ENCODE measurements around the gene STX1B.
"Not testable (repeated sequence)": the region's sequence is repeated elsewhere in the genome, so short reads cannot be mapped to it uniquely, and the experiment has no call there.

STX1B gene

GRCh38 chr16:30948667-30949649 is 61.5 kb downstream of the STX1B start, which contains the start of gene ORAI3:
Gene ORAI3, plus strand, starts transcription at chr16:30949068. Its CDS starts 222 bp downstream, at chr16:30949290.
- peak; percentile 52 for DNase-seq

DNA sequence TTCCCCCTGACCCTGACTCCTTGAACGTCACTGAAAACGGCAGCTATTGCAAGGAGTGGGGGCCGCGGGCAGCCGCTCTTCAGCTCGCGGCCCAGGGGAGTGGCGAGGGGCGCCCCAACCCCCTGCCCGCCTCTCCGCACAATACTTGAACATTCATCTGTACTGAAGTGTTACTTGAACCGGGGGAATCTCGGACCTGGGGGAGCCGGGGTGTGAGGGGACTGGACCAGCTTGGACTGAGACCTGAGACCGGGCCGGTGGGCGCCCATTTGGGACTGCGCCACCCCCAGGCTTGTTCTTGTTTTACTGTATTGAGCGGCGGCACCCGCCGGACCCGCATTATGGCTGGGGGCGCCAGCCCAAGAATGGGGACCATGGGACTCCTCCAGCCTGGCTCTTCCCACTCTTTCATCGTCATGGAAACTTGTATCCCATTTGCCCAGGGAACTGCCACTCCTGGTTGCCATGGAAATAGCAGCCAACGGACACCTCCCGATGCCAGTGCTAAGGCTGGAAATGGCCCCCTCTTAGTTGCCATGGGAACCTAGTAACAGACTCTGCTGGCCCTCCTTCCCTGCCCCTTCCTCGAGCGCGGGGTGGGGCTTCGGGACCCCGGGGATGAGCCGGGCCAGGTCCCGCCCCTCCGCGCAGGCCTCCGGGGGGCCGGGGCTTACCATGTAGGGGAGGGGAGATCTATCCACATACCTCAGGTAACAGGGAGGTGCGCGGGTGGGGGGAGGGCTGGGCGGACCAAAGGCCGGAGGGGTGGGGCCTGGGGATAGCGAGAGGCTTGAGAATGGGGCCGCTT is 62.4 kb downstream of the STX1B start:
- peak; percentile 34 for DNase-seq

- no peak for DNase-seq
Measured at GRCh38 chr16:30947541-30947858, 62.9 kb downstream of the STX1B start.

DNA sequence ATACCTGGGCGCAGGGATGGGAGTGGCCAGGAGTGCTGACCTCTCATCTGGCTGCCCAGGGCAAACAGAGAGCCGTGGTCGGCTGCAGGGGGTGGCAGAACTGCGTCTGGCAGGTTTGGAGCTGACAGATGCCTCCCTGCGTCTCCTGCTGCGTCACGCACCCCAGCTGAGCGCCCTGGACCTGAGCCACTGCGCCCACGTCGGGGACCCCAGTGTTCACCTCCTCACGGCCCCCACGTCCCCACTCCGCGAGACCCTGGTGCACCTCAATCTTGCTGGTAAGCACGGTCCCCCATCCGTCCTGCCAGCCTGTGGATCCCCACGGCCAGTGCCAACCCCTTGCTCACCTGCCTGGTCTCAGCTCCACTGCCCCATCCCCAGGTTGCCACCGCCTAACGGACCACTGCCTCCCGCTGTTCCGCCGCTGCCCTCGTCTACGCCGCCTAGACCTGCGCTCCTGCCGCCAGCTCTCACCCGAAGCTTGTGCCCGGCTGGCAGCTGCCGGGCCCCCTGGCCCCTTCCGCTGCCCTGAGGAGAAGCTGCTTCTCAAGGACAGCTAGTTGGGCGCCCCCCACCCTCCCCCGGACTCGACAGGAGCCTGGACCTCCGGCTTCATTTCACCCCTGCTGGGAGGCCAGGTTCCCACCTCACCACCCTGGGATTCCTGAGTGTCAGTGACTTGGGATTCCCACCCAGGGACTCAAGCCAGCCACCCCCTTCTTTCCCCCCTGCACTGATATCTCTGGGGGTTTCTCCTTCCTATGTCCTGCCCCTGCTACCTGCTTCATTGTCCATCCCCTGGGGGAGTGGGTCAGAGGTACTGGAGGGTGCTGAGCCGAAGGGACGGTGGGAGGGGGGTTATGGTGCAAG is 63.5 kb downstream of the STX1B start:
- no peak for DNase-seq

- DNase-seq: no peak
Measured at GRCh38 chr16:30944352-30944751, 66.1 kb downstream of the STX1B start.

DNA sequence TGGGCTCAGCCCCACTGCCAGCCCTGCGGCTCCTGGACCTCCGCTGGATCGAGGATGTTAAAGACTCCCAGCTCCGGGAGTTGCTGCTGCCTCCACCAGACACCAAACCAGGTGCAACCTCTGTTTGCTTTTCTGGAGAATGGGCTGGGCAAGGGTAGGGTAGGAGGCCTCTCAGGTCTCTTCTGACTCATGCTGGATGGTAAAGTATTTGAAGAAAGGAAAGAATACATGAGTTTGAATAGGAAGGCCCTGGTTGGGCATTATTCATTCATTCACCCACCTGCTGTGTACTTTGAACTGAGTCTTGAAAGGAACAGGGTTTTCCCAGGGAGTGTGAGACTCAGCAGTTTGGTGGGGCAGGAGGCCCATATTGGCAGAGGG is 68.0 kb downstream of the STX1B start:
- no peak for DNase-seq

GRCh38 chr16:30941600-30942425 is 68.6 kb downstream of the STX1B start:
- DNase-seq: peak; percentile 67

DNA sequence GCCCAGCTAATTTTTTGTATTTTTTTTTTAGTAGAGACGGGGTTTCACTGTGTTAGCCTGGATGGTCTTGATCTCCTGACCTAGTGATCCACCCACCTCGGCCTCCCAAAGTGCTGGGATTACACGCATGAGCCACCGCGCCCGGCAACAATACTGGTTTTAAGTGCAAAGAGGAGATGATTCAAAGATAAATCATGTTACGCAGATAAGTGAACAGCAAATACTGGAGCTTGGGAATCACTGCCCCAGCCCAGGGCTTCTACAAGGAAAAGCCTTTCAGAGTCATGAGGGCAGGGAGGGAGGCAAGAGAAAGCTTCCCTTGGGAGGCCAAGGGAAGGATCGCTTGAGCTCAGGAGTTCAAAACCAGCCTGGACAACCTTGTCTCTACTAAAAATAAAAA is 70.9 kb downstream of the STX1B start:
- DNase-seq: not testable (repeated sequence)
